Measurements from ENCODE around the gene IL16.

The IL16 gene

DNA sequence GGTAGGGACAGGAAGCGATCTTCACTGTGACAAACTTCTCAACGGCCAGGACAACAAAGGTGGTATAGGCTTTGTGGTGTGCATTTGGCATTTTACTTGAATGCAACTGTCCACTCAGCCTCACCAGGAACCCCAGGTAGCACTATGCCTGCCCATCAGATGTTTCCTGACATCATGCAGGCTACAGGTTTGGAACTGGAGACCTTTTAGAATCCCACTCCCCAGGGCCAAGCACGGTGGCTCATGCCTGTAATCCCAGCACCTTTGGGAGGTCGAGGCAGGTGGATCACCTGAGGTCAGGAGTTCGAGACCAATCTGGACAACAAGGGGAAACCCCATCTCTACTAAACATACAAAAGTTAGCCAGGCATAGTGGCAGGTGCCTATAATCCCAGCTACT is 117.7 kb downstream of the IL16 start:
- TF ChIP-seq CREB1 (IDR thresholded peaks at IDR 0.05; ENCODE audit: low read depth) (no peak), TCF12 (IDR thresholded peaks at IDR 0.05; ENCODE audit: low read depth) (no peak), NFIC (IDR thresholded peaks at IDR 0.05) (no peak), RAD21 (IDR thresholded peaks at IDR 0.05; ENCODE audit: low read depth) (no peak), YY1 (IDR thresholded peaks at IDR 0.05; ENCODE audit: low read depth) (no peak), EGR1 (IDR thresholded peaks at IDR 0.05) (no peak), EP300 (IDR thresholded peaks at IDR 0.05; ENCODE audit: borderline replicate concordance) (no peak), ZBTB7A (IDR thresholded peaks at IDR 0.05; ENCODE audit: low read depth) (no peak), TEAD4 (IDR thresholded peaks at IDR 0.05) (no peak)

DNA sequence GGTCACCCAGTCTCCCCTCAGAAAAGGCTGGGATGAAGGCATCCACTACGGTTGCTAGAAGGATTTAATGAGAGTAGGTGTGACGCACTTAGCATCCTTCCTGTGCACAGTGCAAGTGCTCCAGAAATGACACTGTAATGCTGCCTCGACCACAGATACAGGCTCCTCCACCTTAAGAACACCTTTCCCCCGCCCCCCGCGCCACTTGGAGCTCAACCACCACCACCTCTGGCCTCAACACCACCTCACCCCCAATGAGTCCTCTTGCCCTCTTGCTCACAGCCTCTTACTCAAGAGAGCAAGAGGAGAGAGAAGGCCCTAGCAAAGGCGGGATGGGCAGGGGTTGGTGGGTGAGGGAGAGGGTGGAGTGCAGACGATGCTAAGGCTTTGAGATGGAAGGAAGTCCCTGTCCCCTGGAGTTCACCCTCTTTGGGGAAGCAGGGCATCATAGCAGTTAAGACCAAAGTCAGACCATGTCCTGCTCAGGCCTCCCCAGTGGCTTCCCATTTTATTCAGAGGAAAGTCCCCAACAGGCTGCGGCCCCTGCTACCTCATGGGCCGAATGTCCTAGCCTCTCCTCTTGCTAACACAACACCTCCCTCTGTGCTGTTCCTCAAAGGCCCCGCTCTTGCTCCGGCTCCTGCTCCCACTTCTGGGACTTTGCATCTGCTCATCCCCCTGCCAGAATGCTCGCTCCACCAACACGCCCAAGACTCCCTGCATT is 118.9 kb downstream of the IL16 start:
- no peak for TF ChIP-seq NFIC (IDR thresholded peaks at IDR 0.05)
- TF ChIP-seq, protein P1, sequence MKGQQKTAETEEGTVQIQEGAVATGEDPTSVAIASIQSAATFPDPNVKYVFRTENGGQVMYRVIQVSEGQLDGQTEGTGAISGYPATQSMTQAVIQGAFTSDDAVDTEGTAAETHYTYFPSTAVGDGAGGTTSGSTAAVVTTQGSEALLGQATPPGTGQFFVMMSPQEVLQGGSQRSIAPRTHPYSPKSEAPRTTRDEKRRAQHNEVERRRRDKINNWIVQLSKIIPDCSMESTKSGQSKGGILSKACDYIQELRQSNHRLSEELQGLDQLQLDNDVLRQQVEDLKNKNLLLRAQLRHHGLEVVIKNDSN (IDR thresholded peaks at IDR 0.05), result no peak
- no peak for TF ChIP-seq CREB1 (IDR thresholded peaks at IDR 0.05; ENCODE audit: low read depth)
- no peak for TF ChIP-seq RAD21 (IDR thresholded peaks at IDR 0.05; ENCODE audit: low read depth)
- no peak for TF ChIP-seq EGR1 (IDR thresholded peaks at IDR 0.05)
- TF ChIP-seq, protein P2, sequence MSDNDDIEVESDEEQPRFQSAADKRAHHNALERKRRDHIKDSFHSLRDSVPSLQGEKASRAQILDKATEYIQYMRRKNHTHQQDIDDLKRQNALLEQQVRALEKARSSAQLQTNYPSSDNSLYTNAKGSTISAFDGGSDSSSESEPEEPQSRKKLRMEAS (IDR thresholded peaks at IDR 0.05), result no peak
- no peak for TF ChIP-seq TCF12 (IDR thresholded peaks at IDR 0.05; ENCODE audit: low read depth)

DNA sequence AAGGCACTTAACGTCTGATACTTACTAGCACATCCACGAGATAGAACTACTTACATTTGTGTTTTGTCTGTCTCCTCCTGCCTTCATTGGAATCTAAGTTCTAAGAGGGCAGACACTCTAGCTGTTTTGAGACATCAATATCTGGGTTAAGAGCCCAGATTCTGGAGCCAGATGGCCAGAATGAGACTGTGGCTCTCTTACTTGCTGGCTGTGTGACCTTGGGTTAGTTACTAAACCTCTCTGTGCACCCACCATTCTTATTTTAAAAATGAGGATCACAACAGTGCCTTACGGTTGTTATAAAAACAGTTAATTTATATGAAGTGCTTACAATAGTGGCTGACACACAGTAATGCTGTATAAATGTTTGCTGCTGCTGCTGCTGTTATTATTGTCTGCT is 119.6 kb downstream of the IL16 start:
- TF ChIP-seq NFIC (IDR thresholded peaks at IDR 0.05) (no peak), TCF12 (IDR thresholded peaks at IDR 0.05; ENCODE audit: low read depth) (no peak), YY1 (IDR thresholded peaks at IDR 0.05; ENCODE audit: low read depth) (no peak), CEBPB (IDR thresholded peaks at IDR 0.05) (no peak), TAF1 (IDR thresholded peaks at IDR 0.05; ENCODE audit: low read depth) (no peak), CREB1 (IDR thresholded peaks at IDR 0.05; ENCODE audit: low read depth) (no peak), EP300 (IDR thresholded peaks at IDR 0.05; ENCODE audit: borderline replicate concordance) (no peak), EGR1 (IDR thresholded peaks at IDR 0.05) (no peak), ZBTB7A (IDR thresholded peaks at IDR 0.05; ENCODE audit: low read depth) (no peak), FOXM1 (IDR thresholded peaks at IDR 0.05; ENCODE audit: borderline replicate concordance, low read depth) (no peak), TEAD4 (IDR thresholded peaks at IDR 0.05) (no peak), RAD21 (IDR thresholded peaks at IDR 0.05; ENCODE audit: low read depth) (no peak)
- TF ChIP-seq, protein P1 (IDR thresholded peaks at IDR 0.05), result no peak
- TF ChIP-seq, protein P3, sequence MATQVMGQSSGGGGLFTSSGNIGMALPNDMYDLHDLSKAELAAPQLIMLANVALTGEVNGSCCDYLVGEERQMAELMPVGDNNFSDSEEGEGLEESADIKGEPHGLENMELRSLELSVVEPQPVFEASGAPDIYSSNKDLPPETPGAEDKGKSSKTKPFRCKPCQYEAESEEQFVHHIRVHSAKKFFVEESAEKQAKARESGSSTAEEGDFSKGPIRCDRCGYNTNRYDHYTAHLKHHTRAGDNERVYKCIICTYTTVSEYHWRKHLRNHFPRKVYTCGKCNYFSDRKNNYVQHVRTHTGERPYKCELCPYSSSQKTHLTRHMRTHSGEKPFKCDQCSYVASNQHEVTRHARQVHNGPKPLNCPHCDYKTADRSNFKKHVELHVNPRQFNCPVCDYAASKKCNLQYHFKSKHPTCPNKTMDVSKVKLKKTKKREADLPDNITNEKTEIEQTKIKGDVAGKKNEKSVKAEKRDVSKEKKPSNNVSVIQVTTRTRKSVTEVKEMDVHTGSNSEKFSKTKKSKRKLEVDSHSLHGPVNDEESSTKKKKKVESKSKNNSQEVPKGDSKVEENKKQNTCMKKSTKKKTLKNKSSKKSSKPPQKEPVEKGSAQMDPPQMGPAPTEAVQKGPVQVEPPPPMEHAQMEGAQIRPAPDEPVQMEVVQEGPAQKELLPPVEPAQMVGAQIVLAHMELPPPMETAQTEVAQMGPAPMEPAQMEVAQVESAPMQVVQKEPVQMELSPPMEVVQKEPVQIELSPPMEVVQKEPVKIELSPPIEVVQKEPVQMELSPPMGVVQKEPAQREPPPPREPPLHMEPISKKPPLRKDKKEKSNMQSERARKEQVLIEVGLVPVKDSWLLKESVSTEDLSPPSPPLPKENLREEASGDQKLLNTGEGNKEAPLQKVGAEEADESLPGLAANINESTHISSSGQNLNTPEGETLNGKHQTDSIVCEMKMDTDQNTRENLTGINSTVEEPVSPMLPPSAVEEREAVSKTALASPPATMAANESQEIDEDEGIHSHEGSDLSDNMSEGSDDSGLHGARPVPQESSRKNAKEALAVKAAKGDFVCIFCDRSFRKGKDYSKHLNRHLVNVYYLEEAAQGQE (IDR thresholded peaks at IDR 0.05; ENCODE audit: low read depth), result no peak
- TF ChIP-seq, protein P2 (IDR thresholded peaks at IDR 0.05), result no peak

DNA sequence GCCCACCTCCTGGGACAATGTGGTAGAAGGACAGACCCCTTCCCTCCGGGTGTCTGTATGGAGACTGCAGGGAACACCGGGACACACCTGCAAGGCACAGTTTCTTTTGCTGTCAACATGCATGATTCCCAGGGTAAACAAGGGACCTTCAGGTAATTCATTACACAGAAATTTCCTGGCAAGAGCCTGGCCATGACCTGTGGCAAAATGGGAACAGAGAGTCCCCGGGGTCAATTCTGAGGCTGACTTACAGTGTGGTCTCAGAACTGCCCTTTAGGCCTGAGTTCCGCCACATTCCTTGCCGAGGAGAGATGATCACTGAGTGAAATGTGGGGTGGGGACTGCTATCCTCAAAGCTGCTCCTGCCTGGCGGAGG is 121.0 kb downstream of the IL16 start:
- TF ChIP-seq EGR1 (IDR thresholded peaks at IDR 0.05) (no peak), TCF12 (IDR thresholded peaks at IDR 0.05; ENCODE audit: low read depth) (no peak)
- TF ChIP-seq, protein P1 (IDR thresholded peaks at IDR 0.05), result no peak

DNA sequence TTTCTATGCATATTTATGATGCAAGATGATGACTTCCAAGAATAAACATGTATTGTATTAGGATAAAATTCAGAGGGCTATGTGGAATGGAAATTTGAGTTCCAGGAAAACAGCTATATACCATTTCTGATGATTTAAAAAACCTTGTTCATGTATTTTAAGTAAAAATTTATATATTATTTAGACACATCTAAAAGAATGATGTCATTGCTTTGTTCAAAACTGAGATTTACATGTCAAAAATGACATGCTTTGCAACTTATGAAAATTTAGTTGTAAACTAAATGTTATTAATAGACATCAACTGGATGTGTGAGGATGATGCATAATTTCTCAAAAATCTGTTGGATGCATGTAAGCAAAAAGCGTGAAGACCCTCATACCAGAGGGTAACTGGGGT is 125.0 kb downstream of the IL16 start:
- TF ChIP-seq, protein P3 (IDR thresholded peaks at IDR 0.05; ENCODE audit: low read depth), result no peak
- TF ChIP-seq FOXM1 (IDR thresholded peaks at IDR 0.05; ENCODE audit: borderline replicate concordance, low read depth), result no peak
- TF ChIP-seq, protein P1 (IDR thresholded peaks at IDR 0.05), result no peak
- no peak for TF ChIP-seq EP300 (IDR thresholded peaks at IDR 0.05; ENCODE audit: borderline replicate concordance)
- TF ChIP-seq RAD21 (IDR thresholded peaks at IDR 0.05; ENCODE audit: low read depth), result no peak
